Measurements from ENCODE around the gene SH3PXD2A. TPM values are rescaled to one million over a fixed set of nuclear protein-coding genes. Genes with fewer than 3 reads are reported as not detected.
"Not testable (repeated sequence)": the region's sequence is repeated elsewhere in the genome, so short reads cannot be mapped to it uniquely, and the experiment has no call there.

SH3PXD2A gene
- total RNA-seq, 1 experiment from 2014 or later = 4.5 TPM

GRCh38 chr10:103775776-103776175, 79.6 kb downstream of the SH3PXD2A start:
- Histone ChIP-seq H2BK120ac (ENCODE audit: low read depth, low read length, poor library complexity, severe bottlenecking) (no peak overlapping the region), H3K4me1 (ENCODE audit: insufficient read depth, low read length) (no peaks in the 10 kb centered on the region), H2AFZ (ENCODE audit: low read length) (no peak overlapping the region), H3K4me2 (ENCODE audit: insufficient read depth, insufficient read length, low read length) (no peak overlapping the region), H3K79me2 (ENCODE audit: insufficient read depth, low read length) (no peaks in the 10 kb centered on the region), H3K23ac (ENCODE audit: insufficient read length, low read depth, low read length) (no peak overlapping the region), H3K9ac (ENCODE audit: extremely low read depth, insufficient read length, low read length) (no peak overlapping the region), H3K23me2 (ENCODE audit: insufficient read length, low read depth, low read length, poor library complexity, severe bottlenecking) (peaks cover 8% of the 10 kb centered on the region), H3K4ac (ENCODE audit: low read depth, low read length) (no peak overlapping the region), H3K14ac (ENCODE audit: insufficient read depth, low read length) (no peak overlapping the region), H3K27me3 (ENCODE audit: insufficient read depth, low read length) (no peaks in the 10 kb centered on the region), H4K20me1 (ENCODE audit: control insufficient read depth, insufficient read depth, insufficient read length) (no peaks in the 10 kb centered on the region), H4K5ac (ENCODE audit: insufficient read length, low read depth, low read length) (no peak overlapping the region), H4K91ac (ENCODE audit: insufficient read length, low read depth, low read length) (no peak overlapping the region), H3T11ph (ENCODE audit: low read length) (no peak overlapping the region), H4K8ac (replicated peaks; ENCODE audit: insufficient read length, low read depth, low read length) (no peak overlapping the region), H3K56ac (ENCODE audit: insufficient read length, low read depth, low read length) (no peak overlapping the region), H3K27ac (ENCODE audit: insufficient read length, low read depth, low read length) (no peak overlapping the region), H2BK15ac (ENCODE audit: low read depth, low read length) (no peak overlapping the region), H2BK20ac (ENCODE audit: low read depth, low read length, poor library complexity, severe bottlenecking) (no peak overlapping the region), H3K9me3 (ENCODE audit: control insufficient read depth, low read depth, low read length) (no peaks in the 10 kb centered on the region), H2BK5ac (ENCODE audit: insufficient read length, low read length) (no peak overlapping the region), H2BK12ac (ENCODE audit: insufficient read length, low read depth, low read length) (no peak overlapping the region), H3K79me1 (ENCODE audit: insufficient read depth, low read depth, low read length, poor library complexity, severe bottlenecking) (no peaks in the 10 kb centered on the region), H2AK5ac (ENCODE audit: insufficient read length, low read length) (no peak overlapping the region), H3K18ac (ENCODE audit: insufficient read length, low read depth, low read length) (no peak overlapping the region)
- no CpG with 5 or more reads among the region's 5 CpGs for WGBS (ENCODE audit: extremely low coverage, insufficient read length, low lambda C conversion rate)
- Mint-ChIP-seq H3K4me1 (peaks cover 13 to 18% of the 10 kb centered on the region in 2 experiments), H3K9me3 (peaks cover 0 to 2% of the 10 kb centered on the region in 2 experiments; a peak in 1 of 5 replicates), H3K27me3 (ENCODE audit: low read depth) (peaks cover 6% of the 10 kb centered on the region; the same call in 1 of the 2 replicates), H3K36me3 (ENCODE audit: insufficient read depth in 1 of 3, low read depth in 3 of 3) (no peaks in the 10 kb centered on the region), H3K27ac (no peak overlapping the region; a peak in 1 of 7 replicates), H3K4me3 (no peak overlapping the region)
- TF ChIP-seq CTCF (conservative IDR thresholded peaks at IDR 0.05) = no peak; the same call in 2 of the 3 replicates
- no peak for DNase-seq

- H2AFZ ChIP-seq (ENCODE audit: low read length); H4K8ac ChIP-seq (replicated peaks; ENCODE audit: insufficient read length, low read depth, low read length); H2BK12ac ChIP-seq (ENCODE audit: insufficient read length, low read depth, low read length); H4K5ac ChIP-seq (ENCODE audit: insufficient read length, low read depth, low read length); H3K27me3 ChIP-seq (ENCODE audit: insufficient read depth, low read length); H3K56ac ChIP-seq (ENCODE audit: insufficient read length, low read depth, low read length); H4K91ac ChIP-seq (ENCODE audit: insufficient read length, low read depth, low read length); DNase-seq; H3K27me3 Mint-ChIP-seq (ENCODE audit: low read depth); H2BK20ac ChIP-seq (ENCODE audit: low read depth, low read length, poor library complexity, severe bottlenecking); H3K9me3 ChIP-seq (ENCODE audit: control insufficient read depth, low read depth, low read length); H3K18ac ChIP-seq (ENCODE audit: insufficient read length, low read depth, low read length); H3K27ac ChIP-seq (ENCODE audit: insufficient read length, low read depth, low read length); H2BK15ac ChIP-seq (ENCODE audit: low read depth, low read length); H3K9me3 Mint-ChIP-seq; H3K23me2 ChIP-seq (ENCODE audit: insufficient read length, low read depth, low read length, poor library complexity, severe bottlenecking); H3T11ph ChIP-seq (ENCODE audit: low read length); H3K36me3 Mint-ChIP-seq (ENCODE audit: insufficient read depth in 1 of 3, low read depth in 3 of 3); H3K79me1 ChIP-seq (ENCODE audit: insufficient read depth, low read depth, low read length, poor library complexity, severe bottlenecking); H4K20me1 ChIP-seq (ENCODE audit: control insufficient read depth, insufficient read depth, insufficient read length); H3K4me1 ChIP-seq (ENCODE audit: insufficient read depth, low read length); H3K9ac ChIP-seq (ENCODE audit: extremely low read depth, insufficient read length, low read length); H2BK5ac ChIP-seq (ENCODE audit: insufficient read length, low read length); H2AK5ac ChIP-seq (ENCODE audit: insufficient read length, low read length); H3K4ac ChIP-seq (ENCODE audit: low read depth, low read length); H3K79me2 ChIP-seq (ENCODE audit: insufficient read depth, low read length); H2BK120ac ChIP-seq (ENCODE audit: low read depth, low read length, poor library complexity, severe bottlenecking); H3K14ac ChIP-seq (ENCODE audit: insufficient read depth, low read length); H3K23ac ChIP-seq (ENCODE audit: insufficient read length, low read depth, low read length): not testable (repeated sequence)
- H3K4me3 Mint-ChIP-seq = peak overlapping the region; percentile 73 to 86
- H3K27ac Mint-ChIP-seq = peak overlapping the region in 2 of 3 experiments; percentile 65 to 96; a peak in 2 of 7 replicates
- no CpG with 5 or more reads among the region's 13 CpGs for WGBS (ENCODE audit: extremely low coverage, insufficient read length, low lambda C conversion rate)
- H3K4me2 ChIP-seq (ENCODE audit: insufficient read depth, insufficient read length, low read length) = peak overlapping the region; percentile 67
- H3K4me1 Mint-ChIP-seq = peaks cover 23 to 25% of the 10 kb centered on the region in 2 experiments
These were observed 82.5 kb downstream of the SH3PXD2A start for GRCh38 chr10:103772846-103773245.

Data from H9 (cell line).